Skeletal muscle cell (primary cell): ENCODE results near the gene SPDYE17.
"Not testable (repeated sequence)": the region's sequence is repeated elsewhere in the genome, so short reads cannot be mapped to it uniquely, and the experiment has no call there.

Experiments
- DNase-seq: peaks from one replicate; pipeline ENCODE4 v3.0.0-alpha.2; 2010; ENCODE audit warnings: low read depth
- H3K4me3 ChIP-seq: 2 replicates; pipeline ENCODE4 v1.5.1; 2011; ENCODE audit warnings: low read depth, mild to moderate bottlenecking, control low read depth, low read length, moderate library complexity

The SPDYE17 gene

GRCh38 chr7:76977761-76978367 lies 54.3 kb downstream of the SPDYE17 start:
- not testable (repeated sequence) for DNase-seq, H3K4me3 ChIP-seq

GRCh38 chr7:76974793-76975579 lies 57.2 kb downstream of the SPDYE17 start:
- not testable (repeated sequence) for DNase-seq

GRCh38 chr7:76974336-76974735 lies 57.8 kb downstream of the SPDYE17 start:
- H3K4me3 ChIP-seq, DNase-seq: not testable (repeated sequence)

More at GRCh38 chr7:76974793-76975579, 57.2 kb downstream of the SPDYE17 start:
- H3K4me3 ChIP-seq, result not testable (repeated sequence)

- not testable (repeated sequence) for H3K4me3 ChIP-seq, DNase-seq
Measured at GRCh38 chr7:76972391-76972790, 59.8 kb downstream of the SPDYE17 start.
